IMR-90 (cell line): ENCODE data around the gene ABCA2. TPM values are rescaled to one million over a fixed set of nuclear protein-coding genes. Genes with fewer than 3 reads are reported as not detected.

Experiments
- ATAC-seq: fragments of 200-7000 bp; cut with Tn5 transposase; 2 replicates; pipeline ENCODE4 v1.9.1; 2020; ENCODE audit warnings: low read depth, mild to moderate bottlenecking, moderate library complexity
- BruUV-seq: library from RNA; stranded (reverse); fragments of 400-500 nt; replicated peaks from 2 replicates; lab custom pipeline; 2021; lab: Mats Ljungman, UMichigan
- CTCF ChIA-PET: fragments of 300-600 bp; formaldehyde crosslinking; extraction: SDS; loops from one replicate; lab custom pipeline; 2021; ENCODE audit warnings: antibody characterized with exemption; lab: Yijun Ruan, JAX
- POLR2A ChIA-PET: fragments of 300-600 bp; sonication (Branson Sonifier 250); formaldehyde crosslinking; loops from one replicate; lab custom pipeline; 2022; ENCODE audit warnings: antibody characterized with exemption; ENCODE audit not compliant: unreplicated experiment; lab: Charles Lee
- DNase-seq: peaks from one replicate; pipeline ENCODE4 v3.0.0; 2013
- H2AFZ ChIP-seq: replicated peaks from 2 replicates; pipeline ENCODE3; 2013; ENCODE audit warnings: low read length, mild to moderate bottlenecking; ENCODE audit not compliant: poor library complexity
- H2AK5ac ChIP-seq: 2 replicates; pipeline ENCODE4 v1.6.1; 2013; ENCODE audit warnings: low read depth, low read length, inconsistent platforms
- H2AK9ac ChIP-seq: replicated peaks from 2 replicates; pipeline ENCODE3; 2013; ENCODE audit warnings: mild to moderate bottlenecking, low read depth, low read length, moderate library complexity; ENCODE audit not compliant: poor library complexity
- H2BK120ac ChIP-seq: 2 replicates; pipeline ENCODE4 v1.6.1; 2013; ENCODE audit warnings: low read depth, low read length, inconsistent platforms
- H2BK15ac ChIP-seq: 3 replicates; pipeline ENCODE4 v1.6.1; 2013; ENCODE audit warnings: low read depth, low read length, inconsistent platforms
- H2BK20ac ChIP-seq: 2 replicates; pipeline ENCODE4 v1.6.1; 2013; ENCODE audit warnings: low read depth, mild to moderate bottlenecking, inconsistent platforms, low read length, moderate library complexity
- H2BK5ac ChIP-seq: 2 replicates; pipeline ENCODE4 v1.6.1; 2013; ENCODE audit warnings: mild to moderate bottlenecking, low read depth, low read length, inconsistent platforms; ENCODE audit not compliant: poor library complexity, severe bottlenecking
- H3K14ac ChIP-seq: replicated peaks from 2 replicates; pipeline ENCODE4 v1.6.1; 2013; ENCODE audit warnings: low read depth, low read length, inconsistent platforms
- H3K18ac ChIP-seq: 2 replicates; pipeline ENCODE4 v1.6.1; 2013; ENCODE audit warnings: low read depth, low read length, control low read depth
- H3K23ac ChIP-seq: 2 replicates; pipeline ENCODE4 v1.6.1; 2013; ENCODE audit warnings: low read depth, low read length, inconsistent platforms
- H3K27ac ChIP-seq: 2 replicates; pipeline ENCODE4 v1.5.1; 2013; ENCODE audit warnings: mild to moderate bottlenecking, control low read depth, low read length; ENCODE audit not compliant: insufficient read depth
- H3K27me3 ChIP-seq: 2 replicates; pipeline ENCODE4 v1.6.1; 2013; ENCODE audit warnings: low read length; ENCODE audit not compliant: control insufficient read depth, insufficient read depth
- H3K36me3 ChIP-seq: 2 replicates; pipeline ENCODE4 v1.6.1; 2013; ENCODE audit warnings: low read length, mixed read lengths; ENCODE audit not compliant: control insufficient read depth, insufficient read depth
- H3K4ac ChIP-seq: 2 replicates; pipeline ENCODE4 v1.6.1; 2013; ENCODE audit warnings: low read depth, low read length, inconsistent platforms
- H3K4me1 ChIP-seq: 2 replicates; pipeline ENCODE4 v1.6.1; 2013; ENCODE audit warnings: low read length, mixed read lengths; ENCODE audit not compliant: control insufficient read depth, insufficient read depth
- H3K4me2 ChIP-seq: 2 replicates; pipeline ENCODE4 v1.6.1; 2013; ENCODE audit warnings: low read depth, mild to moderate bottlenecking, control low read depth, low read length, moderate library complexity
- H3K4me3 ChIP-seq: 2 replicates; pipeline ENCODE4 v1.5.1; 2013; ENCODE audit warnings: low read depth, mild to moderate bottlenecking, control low read depth, low read length, moderate library complexity; ENCODE audit not compliant: insufficient read depth
- H3K56ac ChIP-seq: 2 replicates; pipeline ENCODE4 v1.6.1; 2013; ENCODE audit warnings: low read length, inconsistent platforms; ENCODE audit not compliant: insufficient read depth; ENCODE audit errors: extremely low read depth
- H3K79me1 ChIP-seq, 2 experiments: 2 replicates each; pipeline ENCODE4 v1.6.1; 2013; ENCODE audit warnings: low read length in 2 of 2, inconsistent platforms in 1 of 2, low read depth in 1 of 2
- H3K9ac ChIP-seq: 2 replicates; pipeline ENCODE4 v1.6.1; 2013; ENCODE audit warnings: low read depth, low read length, control low read depth
- H3K9me1 ChIP-seq: 2 replicates; pipeline ENCODE4 v1.6.1; 2013; ENCODE audit warnings: low read length, inconsistent platforms; ENCODE audit not compliant: insufficient read depth
- H3K9me3 ChIP-seq: 2 replicates; pipeline ENCODE4 v1.6.1; 2013; ENCODE audit warnings: low read length; ENCODE audit not compliant: control insufficient read depth, insufficient read depth
- H4K20me1 ChIP-seq: 2 replicates; pipeline ENCODE4 v1.6.1; 2013; ENCODE audit warnings: low read length, inconsistent platforms; ENCODE audit not compliant: insufficient read depth
- H4K5ac ChIP-seq: 2 replicates; pipeline ENCODE4 v1.6.1; 2013; ENCODE audit warnings: mild to moderate bottlenecking, low read depth, low read length, control low read depth
- H4K8ac ChIP-seq, 2 experiments: 2 replicates each; pipeline ENCODE4 v1.6.1; 2013; ENCODE audit warnings: low read depth in 2 of 2, low read length in 2 of 2, control low read depth in 1 of 2, inconsistent platforms in 1 of 2
- H4K91ac ChIP-seq: 2 replicates; pipeline ENCODE4 v1.6.1; 2013; ENCODE audit warnings: low read depth, low read length, inconsistent platforms; ENCODE audit not compliant: insufficient read depth
- BHLHE40 ChIP-seq: fragments of 150-350 bp; IDR thresholded peaks from 2 replicates; pipeline ENCODE4 v1.6.1; 2016; ENCODE audit warnings: mild to moderate bottlenecking, low read depth, low read length
- CEBPB ChIP-seq: IDR thresholded peaks from 2 replicates; pipeline ENCODE4 v1.6.1; 2012; ENCODE audit warnings: low read depth, low read length, improper control_type of control experiment
- CHD1 ChIP-seq: IDR thresholded peaks from 2 replicates; pipeline ENCODE4 v1.6.1; 2012; ENCODE audit warnings: low read depth, low read length, improper control_type of control experiment
- MAFK ChIP-seq: IDR thresholded peaks from 2 replicates; pipeline ENCODE4 v1.6.1; 2012; ENCODE audit warnings: low read depth, low read length, improper control_type of control experiment
- MAZ ChIP-seq: IDR thresholded peaks from 2 replicates; pipeline ENCODE4 v1.6.1; 2012; ENCODE audit warnings: low read depth, mild to moderate bottlenecking, low read length, improper control_type of control experiment, moderate library complexity, borderline replicate concordance
- MXI1 ChIP-seq: IDR thresholded peaks from 2 replicates; pipeline ENCODE4 v1.6.1; 2012; ENCODE audit warnings: low read depth, mild to moderate bottlenecking, low read length, moderate library complexity, borderline replicate concordance
- NFE2L2 ChIP-seq: fragments of 150-350 bp; IDR thresholded peaks from 2 replicates; pipeline ENCODE4 v1.6.1; 2016; ENCODE audit warnings: low read depth, mild to moderate bottlenecking, low read length
- RAD21 ChIP-seq: IDR thresholded peaks from 2 replicates; pipeline ENCODE4 v1.6.1; 2012; ENCODE audit warnings: low read length, improper control_type of control experiment
- SMC3 ChIP-seq: fragments of 150-350 bp; IDR thresholded peaks from 2 replicates; pipeline ENCODE4 v1.6.1; 2016; ENCODE audit warnings: low read depth, mild to moderate bottlenecking, antibody characterized with exemption, low read length, moderate library complexity
- WGBS, 2 experiments: methylation state at CpG; one replicate each; pipeline versions ENCODE4 v1.1.5 to v1.1.7; 2013; ENCODE audit warnings: missing lambda C conversion rate in 2 of 2; ENCODE audit not compliant: insufficient read length in 1 of 2; ENCODE audit errors: extremely low coverage in 2 of 2; 5-methylcytosine and 5-hydroxymethylcytosine counted together
- dilution Hi-C: fragments of 300-500 bp; cut with HindIII; formaldehyde crosslinking; loops from one replicate; pipeline ENCODE4 v1.14.3; 2018; ENCODE audit warnings: low sequenced_read_pairs; ENCODE audit not compliant: unreplicated experiment
- in situ Hi-C: fragments of 300-500 bp; cut with MboI; formaldehyde crosslinking; loops from 3 replicates; pipeline ENCODE4 v1.14.3; 2019; ENCODE audit warnings: low sequenced_read_pairs, inconsistent platforms, mixed read lengths
- intact Hi-C: fragments of 100-400 bp; cut with micrococcal nuclease; formaldehyde crosslinking; loops from 2 replicates; pipeline ENCODE4 v1.10.0; 2022
- polyA plus RNA-seq, 3 experiments: library from polyadenylated mRNA; depleted of rRNA; stranded (reverse); fragments of >200 nt; gene quantifications; 2 replicates each; pipeline ENCODE4 v1.2.3, GENCODE V29; 2012; ENCODE audit warnings: low replicate concordance in 1 of 3
- total RNA-seq: library from RNA; depleted of rRNA; stranded (reverse); fragments of >200 nt; gene quantifications from 2 replicates; pipeline ENCODE4 v1.2.3, GENCODE V29; 2012
- TF ChIP-seq, protein P1 (sequence below): fragments of 150-350 bp; IDR thresholded peaks from 2 replicates; pipeline ENCODE4 v1.6.1; 2016; ENCODE audit warnings: low read depth, mild to moderate bottlenecking, low read length, moderate library complexity, borderline replicate concordance
- TF ChIP-seq, protein P2 (sequence below): conservative IDR thresholded peaks from 2 replicates; pipeline ENCODE4 v1.5.1; 2012; ENCODE audit warnings: mild to moderate bottlenecking, low read depth, low read length, improper control_type of control experiment

Gene ABCA2
- total and polyA plus RNA-seq, 2 of the 4 experiments (the other 2 are of a cell fraction): 3.8 to 46.0 TPM

DNA sequence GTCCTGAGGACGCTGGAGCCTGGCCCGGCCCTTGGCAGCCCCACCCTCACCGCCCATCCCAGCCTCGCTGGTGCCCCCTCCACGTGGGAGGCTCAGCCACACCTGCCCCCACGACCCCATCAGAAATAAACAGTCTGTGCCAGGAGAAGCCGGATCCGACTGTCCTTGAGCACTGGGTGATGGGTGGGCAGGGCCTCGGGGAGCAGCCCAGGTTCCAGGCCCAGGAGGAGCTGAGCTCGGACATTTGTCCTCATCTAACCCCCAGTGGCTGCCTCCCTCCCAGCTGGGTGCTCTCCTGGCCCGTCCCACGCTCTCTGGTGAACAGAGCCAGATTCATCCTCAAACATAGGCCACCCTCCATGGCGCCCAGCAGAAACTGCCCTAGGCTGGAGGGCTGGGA is 55.3 kb downstream of the ABCA2 start:
- Histone ChIP-seq H3K23ac (no peak overlapping the region), H3K4me1 (peaks cover 7% of the 10 kb centered on the region; the same call in 1 of the 2 replicates), H2BK20ac (no peak overlapping the region), H4K91ac (no peak overlapping the region), H2BK120ac (no peak overlapping the region), H4K8ac (no peak overlapping the region), H3K4me2 (no peak overlapping the region), H3K36me3 (no peaks in the 10 kb centered on the region), H3K27me3 (peaks cover 17% of the 10 kb centered on the region; the same call in 1 of the 2 replicates), H2BK15ac (no peak overlapping the region), H3K27ac (no peak overlapping the region), H2AFZ (no peak overlapping the region), H3K79me1 (no peaks in the 10 kb centered on the region), H3K56ac (no peak overlapping the region), H2AK9ac (no peak overlapping the region), H4K5ac (no peak overlapping the region), H2BK5ac (no peak overlapping the region), H3K9me3 (no peaks in the 10 kb centered on the region), H3K9me1 (no peaks in the 10 kb centered on the region), H2AK5ac (no peak overlapping the region), H3K4me3 (no peak overlapping the region), H3K4ac (no peak overlapping the region), H3K14ac (no peak overlapping the region), H3K18ac (no peak overlapping the region), H3K9ac (no peak overlapping the region), H4K20me1 (no peaks in the 10 kb centered on the region)
- BruUV-seq: no TSS peak
- TF ChIP-seq MXI1 (no peak), NFE2L2 (no peak), CEBPB (no peak), MAFK (no peak), BHLHE40 (no peak), RAD21 (no peak), MAZ (no peak), CHD1 (no peak), SMC3 (no peak)
- TF ChIP-seq, protein P1, sequence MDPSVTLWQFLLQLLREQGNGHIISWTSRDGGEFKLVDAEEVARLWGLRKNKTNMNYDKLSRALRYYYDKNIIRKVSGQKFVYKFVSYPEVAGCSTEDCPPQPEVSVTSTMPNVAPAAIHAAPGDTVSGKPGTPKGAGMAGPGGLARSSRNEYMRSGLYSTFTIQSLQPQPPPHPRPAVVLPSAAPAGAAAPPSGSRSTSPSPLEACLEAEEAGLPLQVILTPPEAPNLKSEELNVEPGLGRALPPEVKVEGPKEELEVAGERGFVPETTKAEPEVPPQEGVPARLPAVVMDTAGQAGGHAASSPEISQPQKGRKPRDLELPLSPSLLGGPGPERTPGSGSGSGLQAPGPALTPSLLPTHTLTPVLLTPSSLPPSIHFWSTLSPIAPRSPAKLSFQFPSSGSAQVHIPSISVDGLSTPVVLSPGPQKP: no peak
- TF ChIP-seq, protein P2, sequence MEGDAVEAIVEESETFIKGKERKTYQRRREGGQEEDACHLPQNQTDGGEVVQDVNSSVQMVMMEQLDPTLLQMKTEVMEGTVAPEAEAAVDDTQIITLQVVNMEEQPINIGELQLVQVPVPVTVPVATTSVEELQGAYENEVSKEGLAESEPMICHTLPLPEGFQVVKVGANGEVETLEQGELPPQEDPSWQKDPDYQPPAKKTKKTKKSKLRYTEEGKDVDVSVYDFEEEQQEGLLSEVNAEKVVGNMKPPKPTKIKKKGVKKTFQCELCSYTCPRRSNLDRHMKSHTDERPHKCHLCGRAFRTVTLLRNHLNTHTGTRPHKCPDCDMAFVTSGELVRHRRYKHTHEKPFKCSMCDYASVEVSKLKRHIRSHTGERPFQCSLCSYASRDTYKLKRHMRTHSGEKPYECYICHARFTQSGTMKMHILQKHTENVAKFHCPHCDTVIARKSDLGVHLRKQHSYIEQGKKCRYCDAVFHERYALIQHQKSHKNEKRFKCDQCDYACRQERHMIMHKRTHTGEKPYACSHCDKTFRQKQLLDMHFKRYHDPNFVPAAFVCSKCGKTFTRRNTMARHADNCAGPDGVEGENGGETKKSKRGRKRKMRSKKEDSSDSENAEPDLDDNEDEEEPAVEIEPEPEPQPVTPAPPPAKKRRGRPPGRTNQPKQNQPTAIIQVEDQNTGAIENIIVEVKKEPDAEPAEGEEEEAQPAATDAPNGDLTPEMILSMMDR: no peak
- intact Hi-C loops: no loop called here
- dilution Hi-C loops: no loop called here
- in situ Hi-C loops: no loop called here
- no CpG with 5 or more reads among the region's 13 CpGs for WGBS, 2 experiments
- CTCF ChIA-PET: no interaction called here
- DNase-seq: no peak
- POLR2A ChIA-PET: no interaction called here
- no peak for ATAC-seq
